GM04504 (cell line): ENCODE measurements around the gene USP7.
"Not testable (repeated sequence)": the region's sequence is repeated elsewhere in the genome, so short reads cannot be mapped to it uniquely, and the experiment has no call there.

ENCODE experiments used
- DNase-seq: peaks from one replicate; pipeline ENCODE4 v3.0.0-alpha.2; 2012; ENCODE audit warnings: low read depth

USP7 gene

GRCh38 chr16:8843296-8843695 lies 120.4 kb downstream of the USP7 start:
- DNase-seq = not testable (repeated sequence)
